MM.1S (cell line): ENCODE results near the gene TELO2.

Experiments used
- DNase-seq: peaks from one replicate; pipeline ENCODE4 v3.0.0-alpha.2; 2015
- H2AFZ ChIP-seq: fragments of 300-600 bp; sonication (generic); 2 replicates; pipeline ENCODE4 v1.6.0; 2016; ENCODE audit warnings: antibody characterized with exemption, low read length
- H3F3A ChIP-seq: fragments of 300-600 bp; sonication (generic); 2 replicates; pipeline ENCODE4 v1.6.1; 2016; ENCODE audit warnings: mild to moderate bottlenecking, antibody characterized with exemption, low read length, moderate library complexity, mixed read lengths; ENCODE audit not compliant: insufficient read depth
- H3K27ac ChIP-seq: fragments of 300-600 bp; sonication (generic); 2 replicates; pipeline ENCODE4 v1.5.1; 2016; ENCODE audit warnings: mild to moderate bottlenecking, low read length
- H3K27me3 ChIP-seq: fragments of 300-600 bp; sonication (generic); replicated peaks from 2 replicates; pipeline ENCODE4 v1.6.0; 2016; ENCODE audit warnings: low read length; ENCODE audit not compliant: insufficient read depth
- H3K36me3 ChIP-seq: fragments of 300-600 bp; sonication (generic); replicated peaks from 2 replicates; pipeline ENCODE4 v1.6.1; 2016; ENCODE audit warnings: mild to moderate bottlenecking, low read length, mixed read lengths; ENCODE audit not compliant: insufficient read depth
- H3K4me1 ChIP-seq: fragments of 300-600 bp; sonication (generic); 2 replicates; pipeline ENCODE4 v1.6.1; 2016; ENCODE audit warnings: low read length, mixed read lengths
- H3K4me2 ChIP-seq: fragments of 300-600 bp; sonication (generic); 2 replicates; pipeline ENCODE4 v1.6.0; 2016; ENCODE audit warnings: low read depth, low read length
- H3K4me3 ChIP-seq: fragments of 300-600 bp; sonication (generic); 2 replicates; pipeline ENCODE4 v1.5.1; 2016; ENCODE audit warnings: low read length, mixed read lengths
- H3K79me2 ChIP-seq: fragments of 300-600 bp; sonication (generic); 2 replicates; pipeline ENCODE4 v1.6.1; 2016; ENCODE audit warnings: mixed run types, low read length, mixed read lengths
- H3K9ac ChIP-seq: fragments of 300-600 bp; sonication (generic); 2 replicates; pipeline ENCODE4 v1.6.1; 2016; ENCODE audit warnings: low read length, mixed read lengths
- H3K9me2 ChIP-seq: fragments of 300-600 bp; sonication (generic); replicated peaks from 2 replicates; pipeline ENCODE4 v1.6.1; 2016; ENCODE audit warnings: mild to moderate bottlenecking, low read length, mixed read lengths; ENCODE audit not compliant: insufficient read depth
- H3K9me3 ChIP-seq: fragments of 300-600 bp; sonication (generic); replicated peaks from 2 replicates; pipeline ENCODE4 v1.6.1; 2016; ENCODE audit warnings: mild to moderate bottlenecking, low read length, mixed read lengths; ENCODE audit not compliant: insufficient read depth
- H4K20me1 ChIP-seq: fragments of 300-600 bp; sonication (generic); 2 replicates; pipeline ENCODE4 v1.6.1; 2016; ENCODE audit warnings: mild to moderate bottlenecking, low read length, moderate library complexity, mixed read lengths; ENCODE audit not compliant: insufficient read depth
- CTCF ChIP-seq: fragments of 300-600 bp; sonication (generic); IDR thresholded peaks from 2 replicates; pipeline ENCODE4 v1.5.1; 2016; ENCODE audit warnings: antibody characterized with exemption, low read length, mixed read lengths
- EZH2 ChIP-seq: fragments of 300-600 bp; sonication (generic); optimal IDR thresholded peaks from 2 replicates; pipeline ENCODE3; 2017; ENCODE audit warnings: low read depth, mild to moderate bottlenecking, antibody characterized with exemption, low read length, mixed read lengths
- EZH2phosphoT487 ChIP-seq: fragments of 300-600 bp; sonication (generic); IDR thresholded peaks from 2 replicates; pipeline ENCODE4 v1.6.1; 2018; ENCODE audit warnings: antibody characterized with exemption, low read length

Gene TELO2

GRCh38 chr16:1489077-1489476 is 4.1 kb upstream of the TELO2 start:
- Histone ChIP-seq H3K4me3 (no peak overlapping the region), H3K9me3 (no peaks in the 10 kb centered on the region), H3K27ac (no peak overlapping the region), H3K27me3 (peaks cover 60% of the 10 kb centered on the region), H3K4me1 (peaks cover 5% of the 10 kb centered on the region; the same call in 1 of the 2 replicates), H3K4me2 (no peak overlapping the region), H3K9me2 (no peaks in the 10 kb centered on the region), H4K20me1 (no peaks in the 10 kb centered on the region), H3F3A (no peaks in the 10 kb centered on the region), H2AFZ (no peak overlapping the region), H3K36me3 (no peaks in the 10 kb centered on the region), H3K9ac (no peak overlapping the region), H3K79me2 (peaks cover 7% of the 10 kb centered on the region)
- DNase-seq = no peak
- TF ChIP-seq EZH2phosphoT487 = no peak
- TF ChIP-seq EZH2 = no peak
- no peak for TF ChIP-seq CTCF

DNA sequence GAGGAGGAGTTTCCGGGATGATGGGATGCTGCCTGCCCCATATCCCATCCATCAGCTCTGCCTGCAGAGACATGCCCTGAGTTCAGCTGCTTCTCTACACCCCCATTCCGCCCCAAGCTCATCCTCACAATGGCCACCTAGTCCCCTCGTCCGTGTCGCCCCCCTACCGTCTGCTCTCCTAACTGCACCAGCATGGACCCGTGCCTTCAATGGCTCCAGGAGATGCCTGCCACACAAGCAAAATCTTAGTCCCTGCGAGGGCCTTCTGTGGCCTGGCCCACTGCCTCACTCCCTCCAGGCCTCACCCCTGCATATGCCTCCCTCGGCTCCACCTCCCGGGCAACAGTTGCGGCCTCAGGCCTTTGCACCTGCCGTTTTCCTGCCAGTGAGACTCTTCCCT is 1.8 kb upstream of the TELO2 start:
- Histone ChIP-seq H3K4me2 (no peak overlapping the region), H3K9me2 (no peaks in the 10 kb centered on the region), H4K20me1 (no peaks in the 10 kb centered on the region), H3K27me3 (peaks cover 42% of the 10 kb centered on the region), H3K9me3 (no peaks in the 10 kb centered on the region), H3K9ac (no peak overlapping the region), H3K36me3 (no peaks in the 10 kb centered on the region), H3K79me2 (peaks cover 17% of the 10 kb centered on the region), H3K4me3 (no peak overlapping the region), H3F3A (no peaks in the 10 kb centered on the region), H3K27ac (no peak overlapping the region), H3K4me1 (peaks cover 5% of the 10 kb centered on the region; the same call in 1 of the 2 replicates), H2AFZ (no peak overlapping the region)
- DNase-seq = no peak
- TF ChIP-seq EZH2phosphoT487 (no peak), EZH2 (no peak), CTCF (no peak)

DNA sequence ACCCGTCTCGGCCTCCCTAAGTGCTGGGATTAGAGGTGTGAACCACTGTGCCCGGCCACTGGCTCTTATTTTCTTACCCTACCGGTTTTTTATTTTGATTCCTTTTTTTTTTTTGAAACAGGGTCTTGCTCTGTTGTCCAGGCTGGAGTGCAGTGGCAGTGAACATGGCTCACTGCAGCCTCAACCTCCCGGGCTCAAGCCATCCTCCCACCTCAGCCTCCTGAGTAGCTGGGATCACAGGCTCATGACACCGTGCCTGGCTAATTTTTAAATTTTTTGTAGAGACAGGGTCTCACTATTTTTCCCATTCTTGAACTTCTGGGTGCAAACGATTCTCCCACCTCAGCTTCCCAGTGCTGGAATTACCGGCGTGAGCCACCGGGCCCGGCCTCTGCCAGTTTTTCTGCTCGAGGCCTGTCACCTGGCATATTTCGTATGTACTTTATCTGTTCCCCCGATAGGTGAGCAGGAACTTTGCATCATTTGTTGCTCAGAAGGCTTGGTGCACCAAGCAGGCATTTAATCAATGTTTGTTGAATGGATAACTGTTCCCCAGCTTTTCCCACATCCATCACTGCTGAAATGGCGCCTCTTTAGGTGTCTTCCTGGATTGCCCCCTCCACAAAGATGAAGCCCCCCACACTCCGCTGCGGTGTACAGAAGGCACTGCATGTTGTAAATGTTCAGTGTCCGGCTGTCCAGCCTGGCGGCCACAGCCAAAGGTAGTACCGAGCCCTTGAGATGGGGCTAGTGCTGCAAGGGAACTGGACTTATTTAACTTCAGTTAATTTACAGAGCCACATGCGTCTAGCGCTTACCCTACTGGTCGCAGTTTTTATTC is 858 bp upstream of the TELO2 start:
- Histone ChIP-seq H3K4me2 (peak overlapping the region; percentile 81), H3K9ac (no peak overlapping the region), H2AFZ (peak overlapping the region; percentile 97), H3K27ac (no peak overlapping the region), H3F3A (no peaks in the 10 kb centered on the region), H3K27me3 (peaks cover 32% of the 10 kb centered on the region), H3K9me3 (no peaks in the 10 kb centered on the region), H3K36me3 (no peaks in the 10 kb centered on the region), H3K9me2 (no peaks in the 10 kb centered on the region), H3K79me2 (peaks cover 17% of the 10 kb centered on the region), H4K20me1 (no peaks in the 10 kb centered on the region), H3K4me3 (peak overlapping the region; percentile 76), H3K4me1 (peaks cover 5% of the 10 kb centered on the region; the same call in 1 of the 2 replicates)
- TF ChIP-seq EZH2 (no peak), CTCF (no peak), EZH2phosphoT487 (no peak)
- DNase-seq = no peak
